Ovary (tissue), 3 donors: ENCODE measurements around the gene PTTG1IP2.

Source experiments
- POLR2A ChIP-seq: fragments of 450-650 bp; IDR thresholded peaks from one replicate; pipeline ENCODE4 v1.6.1; 2017; ENCODE audit warnings: antibody characterized with exemption, mild to moderate bottlenecking, moderate library complexity
- TF ChIP-seq, protein P1 (sequence below), 3 donors: fragments of 450-650 bp in 2 of 3; fragments of 200-600 bp in 1 of 3; IDR thresholded peaks; one replicate each; pipeline versions ENCODE4 v1.5.1 to v1.8.0; 2016 to 2022; ENCODE audit warnings: antibody characterized with exemption in 3 of 3, mild to moderate bottlenecking in 1 of 3
- donor health status: DM: no; HTN: no; CAD: no.

GRCh38 chr7:90530263-90530662 is 60.8 kb downstream of the PTTG1IP2 start:
- TF ChIP-seq POLR2A, result no peak
- TF ChIP-seq, protein P1, sequence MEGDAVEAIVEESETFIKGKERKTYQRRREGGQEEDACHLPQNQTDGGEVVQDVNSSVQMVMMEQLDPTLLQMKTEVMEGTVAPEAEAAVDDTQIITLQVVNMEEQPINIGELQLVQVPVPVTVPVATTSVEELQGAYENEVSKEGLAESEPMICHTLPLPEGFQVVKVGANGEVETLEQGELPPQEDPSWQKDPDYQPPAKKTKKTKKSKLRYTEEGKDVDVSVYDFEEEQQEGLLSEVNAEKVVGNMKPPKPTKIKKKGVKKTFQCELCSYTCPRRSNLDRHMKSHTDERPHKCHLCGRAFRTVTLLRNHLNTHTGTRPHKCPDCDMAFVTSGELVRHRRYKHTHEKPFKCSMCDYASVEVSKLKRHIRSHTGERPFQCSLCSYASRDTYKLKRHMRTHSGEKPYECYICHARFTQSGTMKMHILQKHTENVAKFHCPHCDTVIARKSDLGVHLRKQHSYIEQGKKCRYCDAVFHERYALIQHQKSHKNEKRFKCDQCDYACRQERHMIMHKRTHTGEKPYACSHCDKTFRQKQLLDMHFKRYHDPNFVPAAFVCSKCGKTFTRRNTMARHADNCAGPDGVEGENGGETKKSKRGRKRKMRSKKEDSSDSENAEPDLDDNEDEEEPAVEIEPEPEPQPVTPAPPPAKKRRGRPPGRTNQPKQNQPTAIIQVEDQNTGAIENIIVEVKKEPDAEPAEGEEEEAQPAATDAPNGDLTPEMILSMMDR (IDR thresholded peaks at IDR 0.05), result no peak
